GM12865 (cell line): ENCODE results near the gene MRLN.
A peak's percentile ranks its signal among the peaks of the same experiment; 100 is the strongest.

ENCODE experiments used
- DNase-seq: peaks from one replicate; pipeline ENCODE4 v3.0.0; 2010; ENCODE audit warnings: low read depth
- H3K4me3 ChIP-seq: 2 replicates; pipeline ENCODE4 v1.5.1; 2011; ENCODE audit warnings: mild to moderate bottlenecking, low read depth, low read length, control low read depth
- CTCF ChIP-seq: IDR thresholded peaks from 2 replicates; pipeline ENCODE4 v1.5.1; 2011; ENCODE audit warnings: low read length, control low read depth, low read depth, inconsistent platforms; ENCODE audit not compliant: insufficient read depth; ENCODE audit errors: missing control alignments

The MRLN gene

GRCh38 chr10:59709395-59710125, 43.7 kb downstream of the MRLN start, which contains the start of gene SLC16A9:
Gene SLC16A9, minus strand, starts transcription at chr10:59709850. Its CDS starts 25,559 bp downstream, at chr10:59684291.
- peak; percentile 83 for DNase-seq
- peak; percentile 30 for TF ChIP-seq CTCF
- peak within 1 kb of the TSS; percentile 65 for H3K4me3 ChIP-seq

- TF ChIP-seq CTCF, result no peak
- H3K4me3 ChIP-seq, result peak overlapping the region; percentile 65
- DNase-seq, result peak; percentile 44
These were observed 44.4 kb downstream of the MRLN start for GRCh38 chr10:59708816-59709394.

- no peak for TF ChIP-seq CTCF
- DNase-seq, result no peak
- H3K4me3 ChIP-seq, result no peak overlapping the region
These were observed 46.1 kb downstream of the MRLN start for GRCh38 chr10:59706851-59707797.

DNA sequence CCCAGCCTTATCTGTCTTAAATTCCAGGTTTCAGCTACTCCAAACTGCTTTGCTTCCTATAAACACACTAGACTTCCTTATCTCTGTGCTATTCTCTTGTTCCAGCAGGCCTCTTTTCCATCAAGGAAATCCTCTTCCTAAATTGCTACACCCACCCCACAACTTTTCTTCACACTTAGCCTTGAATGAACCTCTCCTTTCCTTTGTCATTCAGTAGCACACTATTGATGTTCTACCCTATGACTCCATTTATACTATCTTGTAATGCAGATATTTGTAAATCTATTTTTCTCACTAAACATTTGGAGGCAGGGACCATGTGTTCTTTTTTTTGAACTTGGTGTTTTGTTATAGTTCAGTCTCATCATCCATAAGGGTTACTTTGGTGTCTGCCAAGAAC, 47.3 kb downstream of the MRLN start:
- DNase-seq, result no peak
- no peak overlapping the region for H3K4me3 ChIP-seq
- TF ChIP-seq CTCF, result no peak

- no peak for DNase-seq
- TF ChIP-seq CTCF, result no peak
- no peak overlapping the region for H3K4me3 ChIP-seq
These were observed 48.6 kb downstream of the MRLN start for GRCh38 chr10:59704630-59705029.

DNA sequence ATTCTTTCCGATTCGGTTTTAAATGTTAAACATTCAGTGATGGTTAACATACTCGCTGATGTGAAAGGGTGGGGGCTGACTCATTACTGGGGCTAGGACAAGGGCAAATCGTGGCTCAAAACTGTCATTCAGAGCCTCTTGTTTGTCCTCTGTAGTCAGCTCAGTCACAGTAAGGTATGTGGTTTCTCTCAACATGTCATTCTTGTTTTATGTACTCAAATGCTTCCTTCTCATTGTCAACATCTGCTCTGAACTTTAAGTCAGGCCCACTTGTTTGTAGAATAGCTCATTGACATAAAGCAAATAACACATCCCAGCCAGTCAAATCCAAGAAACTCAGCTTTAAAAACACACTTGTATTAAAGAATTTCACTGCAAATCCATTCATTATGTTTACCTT, 50.9 kb downstream of the MRLN start:
- no peak overlapping the region for H3K4me3 ChIP-seq
- DNase-seq, result peak; percentile 8
- no peak for TF ChIP-seq CTCF
